ENCODE results near the gene DOK4. TPM values are rescaled to one million over a fixed set of nuclear protein-coding genes. Genes with fewer than 3 reads are reported as not detected.

DOK4 gene
- total RNA-seq, 1 experiment from 2014 or later, result 13.1 TPM

GRCh38 chr16:57447186-57447962 lies 38.9 kb downstream of the DOK4 start, which contains the start of the genes CIAPIN1 and COQ9:
TSS of gene CIAPIN1 (minus strand) at chr16:57447385. CDS start at chr16:57440928, 6,457 bp downstream.
TSS of gene COQ9 (plus strand) at chr16:57447479. CDS start at chr16:57447506, 27 bp downstream.
- no peak within 1 kb of the TSS for H2BK20ac ChIP-seq (ENCODE audit: low read depth, low read length, poor library complexity, severe bottlenecking)
- WGBS (ENCODE audit: extremely low coverage, insufficient read length, low lambda C conversion rate), result no CpG with 5 or more reads among the region's 68 CpGs
- H3K9ac ChIP-seq (ENCODE audit: extremely low read depth, insufficient read length, low read length), result peak within 1 kb of the TSS; percentile 92
- Mint-ChIP-seq H3K27ac (peak within 1 kb of the TSS; percentile 13 to 97 (median 89); a peak in 4 of 7 replicates), H3K4me1 (peaks cover 7 to 15% of the 10 kb centered on the region in 2 experiments), H3K4me3 (peak within 1 kb of the TSS; percentile 89 to 94), H3K9me3 (no peaks in the 10 kb centered on the region), H3K36me3 (ENCODE audit: insufficient read depth in 1 of 3, low read depth in 3 of 3) (peaks cover 8 to 17% (median 10%) of the 10 kb centered on the region in 3 experiments; a peak in 6 of 7 replicates), H3K27me3 (ENCODE audit: low read depth) (no peaks in the 10 kb centered on the region)
- H3K4ac ChIP-seq (ENCODE audit: low read depth, low read length), result no peak within 1 kb of the TSS
- H3K9me3 ChIP-seq (ENCODE audit: control insufficient read depth, low read depth, low read length), result no peaks in the 10 kb centered on the region
- peak within 1 kb of the TSS; percentile 76 for H3K14ac ChIP-seq (ENCODE audit: insufficient read depth, low read length)
- peak within 1 kb of the TSS; percentile 67 for H3K18ac ChIP-seq (ENCODE audit: insufficient read length, low read depth, low read length)
- no peak within 1 kb of the TSS for H2BK120ac ChIP-seq (ENCODE audit: low read depth, low read length, poor library complexity, severe bottlenecking)
- TF ChIP-seq, protein P1, sequence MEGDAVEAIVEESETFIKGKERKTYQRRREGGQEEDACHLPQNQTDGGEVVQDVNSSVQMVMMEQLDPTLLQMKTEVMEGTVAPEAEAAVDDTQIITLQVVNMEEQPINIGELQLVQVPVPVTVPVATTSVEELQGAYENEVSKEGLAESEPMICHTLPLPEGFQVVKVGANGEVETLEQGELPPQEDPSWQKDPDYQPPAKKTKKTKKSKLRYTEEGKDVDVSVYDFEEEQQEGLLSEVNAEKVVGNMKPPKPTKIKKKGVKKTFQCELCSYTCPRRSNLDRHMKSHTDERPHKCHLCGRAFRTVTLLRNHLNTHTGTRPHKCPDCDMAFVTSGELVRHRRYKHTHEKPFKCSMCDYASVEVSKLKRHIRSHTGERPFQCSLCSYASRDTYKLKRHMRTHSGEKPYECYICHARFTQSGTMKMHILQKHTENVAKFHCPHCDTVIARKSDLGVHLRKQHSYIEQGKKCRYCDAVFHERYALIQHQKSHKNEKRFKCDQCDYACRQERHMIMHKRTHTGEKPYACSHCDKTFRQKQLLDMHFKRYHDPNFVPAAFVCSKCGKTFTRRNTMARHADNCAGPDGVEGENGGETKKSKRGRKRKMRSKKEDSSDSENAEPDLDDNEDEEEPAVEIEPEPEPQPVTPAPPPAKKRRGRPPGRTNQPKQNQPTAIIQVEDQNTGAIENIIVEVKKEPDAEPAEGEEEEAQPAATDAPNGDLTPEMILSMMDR (conservative IDR thresholded peaks at IDR 0.05), result no peak
- peaks cover 10% of the 10 kb centered on the region for H3K23me2 ChIP-seq (ENCODE audit: insufficient read length, low read depth, low read length, poor library complexity, severe bottlenecking)
- H2BK15ac ChIP-seq (ENCODE audit: low read depth, low read length), result no peak within 1 kb of the TSS
- H3K56ac ChIP-seq (ENCODE audit: insufficient read length, low read depth, low read length), result no peak within 1 kb of the TSS
- peaks cover 5% of the 10 kb centered on the region for H3K79me1 ChIP-seq (ENCODE audit: insufficient read depth, low read depth, low read length, poor library complexity, severe bottlenecking)
- H3K4me2 ChIP-seq (ENCODE audit: insufficient read depth, insufficient read length, low read length), result peak within 1 kb of the TSS; percentile 78
- H3K23ac ChIP-seq (ENCODE audit: insufficient read length, low read depth, low read length), result no peak within 1 kb of the TSS
- no peak within 1 kb of the TSS for H3T11ph ChIP-seq (ENCODE audit: low read length)
- peaks cover 2% of the 10 kb centered on the region; the same call in 1 of the 2 replicates for H3K79me2 ChIP-seq (ENCODE audit: insufficient read depth, low read length)
- H4K8ac ChIP-seq (replicated peaks; ENCODE audit: insufficient read length, low read depth, low read length), result no peak within 1 kb of the TSS
- H2AK5ac ChIP-seq (ENCODE audit: insufficient read length, low read length), result no peak within 1 kb of the TSS
- H2AFZ ChIP-seq (ENCODE audit: low read length), result no peak within 1 kb of the TSS
- H2BK12ac ChIP-seq (ENCODE audit: insufficient read length, low read depth, low read length), result no peak within 1 kb of the TSS
- no peak within 1 kb of the TSS for H2BK5ac ChIP-seq (ENCODE audit: insufficient read length, low read length)
- H4K5ac ChIP-seq (ENCODE audit: insufficient read length, low read depth, low read length), result no peak within 1 kb of the TSS
- H4K91ac ChIP-seq (ENCODE audit: insufficient read length, low read depth, low read length), result no peak within 1 kb of the TSS
- H3K4me1 ChIP-seq (ENCODE audit: insufficient read depth, low read length), result no peaks in the 10 kb centered on the region
- no peaks in the 10 kb centered on the region for H3K27me3 ChIP-seq (ENCODE audit: insufficient read depth, low read length)
- peak; percentile 90 for DNase-seq
- H3K27ac ChIP-seq (ENCODE audit: insufficient read length, low read depth, low read length), result no peak within 1 kb of the TSS
- H4K20me1 ChIP-seq (ENCODE audit: control insufficient read depth, insufficient read depth, insufficient read length), result no peaks in the 10 kb centered on the region

Measured in H9 (cell line).